K562 (cell line): ENCODE measurements around the gene ALK. TPM values are rescaled to one million over a fixed set of nuclear protein-coding genes. Genes with fewer than 3 reads are reported as not detected.

Experiments
- ATAC-seq: fragments of 200-7000 bp; cut with Tn5 transposase; 3 replicates; pipeline ENCODE4 v1.9.1; 2020; ENCODE audit warnings: moderate library complexity
- BruUV-seq: library from RNA; stranded (reverse); fragments of 400-500 nt; replicated peaks from 2 replicates; lab custom pipeline; 2021; lab: Mats Ljungman, UMichigan
- CTCF ChIA-PET: fragments of 300-600 bp; formaldehyde crosslinking; extraction: SDS; loops from one replicate; lab custom pipeline; 2021; ENCODE audit warnings: low intra/inter-chr PET ratio; lab: Yijun Ruan, JAX
- POLR2A ChIA-PET: fragments of 300-600, 350-650 bp; sonication (Branson Sonifier 250); formaldehyde crosslinking; extraction: SDS; loops from one replicate; lab custom pipeline; 2021; ENCODE audit warnings: antibody characterized with exemption, inconsistent platforms; lab: Yijun Ruan, JAX
- DNase-seq, 4 experiments: peaks; one replicate each; pipeline versions ENCODE4 v3.0.0 to v3.0.0-alpha.2; 2011 to 2018; ENCODE audit warnings: low spot score in 3 of 4, mixed read lengths in 3 of 4; ENCODE audit errors: extremely low read depth in 1 of 4
- FAIRE-seq: peaks from 2 replicates; lab custom pipeline; 2011; peaks lifted over from hg19 to GRCh38; lab: Jason Lieb, UNC
- H2AFZ ChIP-seq: 2 replicates; pipeline ENCODE4 v1.6.0; 2011; ENCODE audit warnings: low read depth, low read length, control low read depth, inconsistent platforms
- H3K27ac ChIP-seq: fragments of 200-600 bp; 3 replicates; pipeline ENCODE4 v1.8.0; 2011; ENCODE audit warnings: low read depth, mild to moderate bottlenecking, control low read depth, inconsistent platforms, low read length, moderate library complexity, mixed read lengths; ENCODE audit errors: extremely low read depth
- H3K27me3 ChIP-seq, 2 experiments: fragments of 300-600 bp in 1 of 2; 2 replicates in 1 of 2; 3 replicates in 1 of 2; pipeline versions ENCODE4 v1.6.0 to v1.8.0; 2011; ENCODE audit warnings: inconsistent platforms in 2 of 2, low read length in 2 of 2, mild to moderate bottlenecking in 1 of 2, mixed read lengths in 1 of 2, moderate library complexity in 1 of 2; ENCODE audit not compliant: control insufficient read depth in 2 of 2, insufficient read depth in 2 of 2
- H3K36me3 ChIP-seq: fragments of 300-600 bp; 3 replicates; pipeline ENCODE4 v1.8.0; 2011; ENCODE audit warnings: mild to moderate bottlenecking, low read length, inconsistent platforms; ENCODE audit not compliant: control insufficient read depth, insufficient read depth
- H3K4me1 ChIP-seq, 2 experiments: fragments of 200-600 bp in 1 of 2; replicated peaks in 1 of 2; 2 replicates in 1 of 2; 3 replicates in 1 of 2; pipeline versions ENCODE4 v1.5.1 to v1.8.0; 2011; ENCODE audit warnings: inconsistent platforms in 2 of 2, low read length in 2 of 2, mild to moderate bottlenecking in 1 of 2, mixed read lengths in 1 of 2, moderate library complexity in 1 of 2; ENCODE audit not compliant: control insufficient read depth in 2 of 2, insufficient read depth in 2 of 2
- H3K4me2 ChIP-seq: 2 replicates; pipeline ENCODE4 v1.6.1; 2011; ENCODE audit warnings: low read length, control low read depth, inconsistent platforms, mixed read lengths; ENCODE audit not compliant: insufficient read depth
- H3K4me3 ChIP-seq: fragments of 200-600 bp; sonication (generic), shearing (Covaris generic); 2 replicates; pipeline ENCODE4 v1.5.1; 2016; ENCODE audit warnings: control low read depth, inconsistent platforms
- H3K79me2 ChIP-seq: fragments of 200-600 bp; 3 replicates; pipeline ENCODE4 v1.8.0; 2011; ENCODE audit warnings: low read length, inconsistent platforms; ENCODE audit not compliant: control insufficient read depth, insufficient read depth
- H3K9ac ChIP-seq, 2 experiments: 2 replicates each; pipeline versions ENCODE4 v1.6.0 to v1.6.1; 2011; ENCODE audit warnings: low read depth in 2 of 2, low read length in 2 of 2, control low read depth in 1 of 2, inconsistent platforms in 1 of 2, mild to moderate bottlenecking in 1 of 2, mixed read lengths in 1 of 2; ENCODE audit not compliant: insufficient read depth in 1 of 2
- H3K9me1 ChIP-seq: one replicate; pipeline ENCODE4 v1.6.0; 2011; ENCODE audit warnings: inconsistent platforms, mild to moderate bottlenecking, low read length, moderate library complexity; ENCODE audit not compliant: control insufficient read depth, insufficient read depth
- H3K9me3 ChIP-seq: replicated peaks from 2 replicates; pipeline ENCODE4 v1.5.1; 2011; ENCODE audit warnings: low read depth, low read length, inconsistent platforms; ENCODE audit not compliant: control insufficient read depth, insufficient read depth
- H4K20me1 ChIP-seq: replicated peaks from 2 replicates; pipeline ENCODE4 v1.6.1; 2011; ENCODE audit warnings: low read length, inconsistent platforms, mixed read lengths; ENCODE audit not compliant: control insufficient read depth, insufficient read depth
- COPS2 ChIP-seq: fragments of 450-650 bp; conservative IDR thresholded peaks from 2 replicates; pipeline ENCODE4 v1.6.1; 2016; ENCODE audit warnings: mild to moderate bottlenecking, moderate library complexity
- EGR1 ChIP-seq: fragments of 450-650 bp; conservative IDR thresholded peaks from 2 replicates; pipeline ENCODE4 v1.6.1; 2017; ENCODE audit warnings: mild to moderate bottlenecking
- NR0B1 ChIP-seq: fragments of 450-650 bp; IDR thresholded peaks from one replicate; pipeline ENCODE4 v1.6.1; 2018; ENCODE audit warnings: mild to moderate bottlenecking, moderate library complexity; ENCODE audit not compliant: partially characterized antibody
- PHTF2 ChIP-seq: fragments of 250-450 bp; sonication (Bioruptor Pico); IDR thresholded peaks from 2 replicates; pipeline ENCODE4 v1.5.0; 2021; ENCODE audit warnings: mild to moderate bottlenecking
- TBL1XR1 ChIP-seq, 2 experiments: IDR thresholded peaks; 2 replicates each; pipeline ENCODE4 v1.6.1; 2012; ENCODE audit warnings: improper control_type of control experiment in 2 of 2, low read length in 2 of 2, mild to moderate bottlenecking in 1 of 2
- ZNF384 ChIP-seq: IDR thresholded peaks from 2 replicates; pipeline ENCODE4 v1.6.1; 2012; ENCODE audit warnings: low read depth, low read length, improper control_type of control experiment
- WGBS: fragments of 100-300 bp; shearing (Covaris generic); methylation state at CpG from one replicate; pipeline ENCODE4 v1.1.6; 2016; ENCODE audit warnings: low coverage, mixed read lengths; ENCODE audit not compliant: insufficient coverage; ENCODE audit errors: missing lambda C conversion rate; 5-methylcytosine and 5-hydroxymethylcytosine counted together
- in situ Hi-C: fragments of 300-500 bp; cut with MboI; formaldehyde crosslinking; loops from 4 replicates; pipeline ENCODE4 v1.15.0; 2018; ENCODE audit warnings: inconsistent platforms, mixed read lengths
- intact Hi-C: fragments of 100-400 bp; cut with micrococcal nuclease; formaldehyde crosslinking; loops from 2 replicates; pipeline ENCODE4 v1.14.2; 2022
- polyA plus RNA-seq, 8 experiments: library from polyadenylated mRNA; depleted of rRNA in 4 of 8; stranded (reverse) in 5 of 8; unstranded in 3 of 8; fragments of >200 nt; fragmentation: Nextera tagmentation in 2 of 8; fragmentation: Illumina TruSeq in 1 of 8; extraction: Ambion mirVana in 2 of 8; extraction: Trizol in 1 of 8; gene quantifications; 2 replicates each; pipeline versions ENCODE4 v1.2.1 to v1.2.3, GENCODE V29; 2011 to 2014; ENCODE audit warnings: inconsistent platforms in 1 of 8, missing spikeins in 1 of 8
- total RNA-seq, 7 experiments: library from RNA; depleted of rRNA in 6 of 7; stranded (reverse); fragments of >200 nt in 6 of 7; fragmentation: Illumina TruSeq in 2 of 7; extraction: Trizol in 2 of 7; gene quantifications; 2 replicates each; pipeline versions ENCODE4 v1.2.1 to v1.2.3, GENCODE V29; 2011 to 2021; ENCODE audit warnings: low replicate concordance in 1 of 7

ALK gene
- total and polyA plus RNA-seq, 9 of the 15 experiments (the other 6 are each of a cell fraction or from before 2014, with no cell fraction given) = not detected

DNA sequence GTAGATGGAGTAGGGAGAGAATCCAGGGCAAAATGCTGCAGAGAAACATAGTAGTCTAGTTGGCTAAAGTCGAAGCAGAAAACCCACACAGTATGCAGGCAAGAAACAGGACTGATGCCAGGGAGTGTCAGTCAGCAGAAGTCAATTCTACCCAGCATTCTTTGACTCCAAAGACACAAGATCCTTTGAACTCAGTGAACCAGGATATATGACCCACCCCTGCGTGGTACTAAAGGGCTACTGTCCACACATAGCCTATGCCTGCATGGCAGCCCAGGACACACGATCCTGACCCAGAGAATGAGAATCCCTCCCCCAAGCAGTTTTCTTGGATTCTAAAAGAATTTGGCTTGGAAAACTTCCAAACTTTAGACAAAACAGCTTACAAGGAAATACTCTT lies 42.5 kb downstream of the ALK start (continued):
- no peak for TF ChIP-seq PHTF2
- TF ChIP-seq TBL1XR1 (IDR thresholded peaks at IDR 0.05; ENCODE audit: low read length in 2 of 2) = no peak
- TF ChIP-seq EGR1 = no peak
- TF ChIP-seq COPS2 = no peak
- TF ChIP-seq, all 486 proteins: peak for 0

GRCh38 chr2:29876374-29876773 lies 45.0 kb downstream of the ALK start:
- no peak overlapping the region for H3K9ac ChIP-seq
- POLR2A ChIA-PET = no interaction called here
- H3K4me2 ChIP-seq = no peak overlapping the region
- H2AFZ ChIP-seq = no peak overlapping the region
- no peak overlapping the region for H3K4me3 ChIP-seq
- WGBS = 6% methylated on average over 4 of the region's 4 CpGs
- intact Hi-C loops = no loop called here
- no peaks in the 10 kb centered on the region; a peak in 1 of 5 replicates for H3K27me3 ChIP-seq
- H3K27ac ChIP-seq = no peak overlapping the region
- TF ChIP-seq NR0B1 (no peak), ZNF384 (no peak)
- TF ChIP-seq, all 486 proteins: peak for 0
- CTCF ChIA-PET = no interaction called here
- H3K79me2 ChIP-seq = no peaks in the 10 kb centered on the region
- H3K9me3 ChIP-seq = no peaks in the 10 kb centered on the region; the same call in 1 of the 2 replicates
- no peaks in the 10 kb centered on the region; the same call in 1 of the 2 replicates for H4K20me1 ChIP-seq
- FAIRE-seq (no peak), DNase-seq (no peak), ATAC-seq (no peak)
- no peaks in the 10 kb centered on the region for H3K4me1 ChIP-seq
- in situ Hi-C loops = no loop called here
- no peaks in the 10 kb centered on the region for H3K36me3 ChIP-seq
- no peaks in the 10 kb centered on the region for H3K9me1 ChIP-seq
- BruUV-seq = no TSS peak
